ENCODE measurements around the gene IL13RA1.
"Not testable (repeated sequence)": the region's sequence is repeated elsewhere in the genome, so short reads cannot be mapped to it uniquely, and the experiment has no call there.

The IL13RA1 gene

GRCh38 chrX:118729042-118729652 is 1.7 kb downstream of the IL13RA1 start:
- DNase-seq: no peak

GRCh38 chrX:118730500-118731247 is 3.3 kb downstream of the IL13RA1 start:
- DNase-seq: no peak

GRCh38 chrX:118732551-118732950 is 5.1 kb downstream of the IL13RA1 start:
- DNase-seq: not testable (repeated sequence)

GRCh38 chrX:118734909-118735308 is 7.5 kb downstream of the IL13RA1 start:
- no peak for DNase-seq

- no peak for DNase-seq
Observed at GRCh38 chrX:118736394-118737010, 9.1 kb downstream of the IL13RA1 start.

GRCh38 chrX:118739577-118739976 is 12.2 kb downstream of the IL13RA1 start:
- DNase-seq: no peak

GRCh38 chrX:118740276-118740889 is 13.0 kb downstream of the IL13RA1 start:
- DNase-seq: no peak

- DNase-seq: no peak
Observed at GRCh38 chrX:118742176-118742575, 14.8 kb downstream of the IL13RA1 start.

- no peak for DNase-seq
Observed at GRCh38 chrX:118745570-118745969, 18.2 kb downstream of the IL13RA1 start.

- DNase-seq: no peak
Observed at GRCh38 chrX:118751950-118752783, 24.8 kb downstream of the IL13RA1 start.

GRCh38 chrX:118755633-118756032 is 28.2 kb downstream of the IL13RA1 start:
- DNase-seq: no peak

- DNase-seq: no peak
Observed at GRCh38 chrX:118756101-118756500, 28.7 kb downstream of the IL13RA1 start.

GRCh38 chrX:118758511-118758910 is 31.1 kb downstream of the IL13RA1 start:
- DNase-seq: no peak

GRCh38 chrX:118760025-118760424 is 32.6 kb downstream of the IL13RA1 start:
- DNase-seq: no peak

GRCh38 chrX:118761939-118762707 is 34.7 kb downstream of the IL13RA1 start:
- no peak for DNase-seq

GRCh38 chrX:118763489-118763888 is 36.1 kb downstream of the IL13RA1 start:
- DNase-seq: no peak

GRCh38 chrX:118764122-118764521 is 36.7 kb downstream of the IL13RA1 start:
- no peak for DNase-seq

GRCh38 chrX:118770133-118770760 is 42.8 kb downstream of the IL13RA1 start:
- no peak for DNase-seq

- peak; percentile 29 for DNase-seq
Observed at GRCh38 chrX:118772051-118772450, 44.6 kb downstream of the IL13RA1 start.

- no peak for DNase-seq
Observed at GRCh38 chrX:118773782-118774181, 46.4 kb downstream of the IL13RA1 start.

- DNase-seq: no peak
Observed at GRCh38 chrX:118779581-118779980, 52.2 kb downstream of the IL13RA1 start.

- DNase-seq: no peak
Observed at GRCh38 chrX:118780509-118780908, 53.1 kb downstream of the IL13RA1 start.

All from NCI-H1048 (cell line).